ENCODE data around the gene TAT.
"Not testable (repeated sequence)": the region's sequence is repeated elsewhere in the genome, so short reads cannot be mapped to it uniquely, and the experiment has no call there.

TAT gene

GRCh38 chr16:71582553-71582848 lies 5.6 kb upstream of the TAT start:
- H3K9ac ChIP-seq (ENCODE audit: low read depth, low read length); H3K36me3 ChIP-seq (ENCODE audit: insufficient read depth, low read length); H3K4me3 ChIP-seq (ENCODE audit: low read length); H3K27ac ChIP-seq (ENCODE audit: low read depth, low read length); H3K4me1 ChIP-seq (ENCODE audit: insufficient read depth, low read length); H3K27me3 ChIP-seq (ENCODE audit: insufficient read depth, low read length); H3K9me3 ChIP-seq (ENCODE audit: insufficient read depth, low read depth, low read length): not testable (repeated sequence)
- 95% methylated on average over 5 of the region's 5 CpGs for WGBS

GRCh38 chr16:71574702-71575101 lies 2.2 kb downstream of the TAT start:
- H3K4me1 ChIP-seq (ENCODE audit: insufficient read depth, low read length): no peaks in the 10 kb centered on the region
- H3K36me3 ChIP-seq (ENCODE audit: insufficient read depth, low read length): no peaks in the 10 kb centered on the region
- H3K4me3 ChIP-seq (ENCODE audit: low read length): no peak overlapping the region
- no peak overlapping the region for H3K27ac ChIP-seq (ENCODE audit: low read depth, low read length)
- no peak overlapping the region for H3K9ac ChIP-seq (ENCODE audit: low read depth, low read length)
- H3K27me3 ChIP-seq (ENCODE audit: insufficient read depth, low read length): no peaks in the 10 kb centered on the region
- H3K9me3 ChIP-seq (ENCODE audit: insufficient read depth, low read depth, low read length): no peaks in the 10 kb centered on the region

DNA sequence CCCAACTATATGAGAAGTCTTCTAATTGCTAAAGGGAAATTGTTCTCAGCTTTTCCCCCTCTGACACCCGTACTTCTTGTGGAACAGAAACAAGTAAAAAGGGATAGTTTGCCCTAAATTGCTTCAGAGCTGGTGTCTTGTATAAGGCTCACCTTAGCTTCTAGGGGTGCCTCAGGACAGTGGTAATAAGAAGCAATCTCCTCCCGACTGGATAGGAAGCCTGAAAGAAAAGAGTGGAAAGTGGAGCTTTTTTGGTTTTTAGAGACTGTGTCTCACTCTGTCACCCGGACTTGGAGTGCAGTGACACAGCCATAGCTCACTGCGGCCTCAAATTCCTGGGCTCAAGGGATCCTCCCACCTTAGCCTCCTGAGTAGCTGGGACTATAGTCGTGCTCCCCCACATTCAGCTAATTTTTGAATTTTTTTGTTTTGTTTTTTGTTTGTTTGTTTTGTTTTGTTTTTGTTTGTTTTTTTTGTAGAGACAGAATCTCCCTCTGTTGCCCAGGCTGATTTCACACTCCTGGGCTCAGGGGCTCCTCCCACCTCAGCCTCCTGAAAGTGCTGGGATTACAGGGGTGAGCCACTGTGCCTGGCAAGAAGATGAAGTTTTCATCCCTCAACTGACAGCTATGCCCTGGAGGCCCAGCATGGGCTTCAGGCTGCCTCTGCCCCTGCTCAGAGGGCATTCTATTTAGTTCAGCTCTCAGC lies 3.4 kb downstream of the TAT start:
- 93% methylated on average over 5 of the region's 5 CpGs for WGBS
- Histone ChIP-seq H3K4me3 (ENCODE audit: low read length) (no peak overlapping the region), H3K27ac (ENCODE audit: low read depth, low read length) (no peak overlapping the region), H3K27me3 (ENCODE audit: insufficient read depth, low read length) (no peaks in the 10 kb centered on the region), H3K36me3 (ENCODE audit: insufficient read depth, low read length) (no peaks in the 10 kb centered on the region), H3K9ac (ENCODE audit: low read depth, low read length) (no peak overlapping the region), H3K4me1 (ENCODE audit: insufficient read depth, low read length) (no peaks in the 10 kb centered on the region), H3K9me3 (ENCODE audit: insufficient read depth, low read depth, low read length) (no peaks in the 10 kb centered on the region)

DNA sequence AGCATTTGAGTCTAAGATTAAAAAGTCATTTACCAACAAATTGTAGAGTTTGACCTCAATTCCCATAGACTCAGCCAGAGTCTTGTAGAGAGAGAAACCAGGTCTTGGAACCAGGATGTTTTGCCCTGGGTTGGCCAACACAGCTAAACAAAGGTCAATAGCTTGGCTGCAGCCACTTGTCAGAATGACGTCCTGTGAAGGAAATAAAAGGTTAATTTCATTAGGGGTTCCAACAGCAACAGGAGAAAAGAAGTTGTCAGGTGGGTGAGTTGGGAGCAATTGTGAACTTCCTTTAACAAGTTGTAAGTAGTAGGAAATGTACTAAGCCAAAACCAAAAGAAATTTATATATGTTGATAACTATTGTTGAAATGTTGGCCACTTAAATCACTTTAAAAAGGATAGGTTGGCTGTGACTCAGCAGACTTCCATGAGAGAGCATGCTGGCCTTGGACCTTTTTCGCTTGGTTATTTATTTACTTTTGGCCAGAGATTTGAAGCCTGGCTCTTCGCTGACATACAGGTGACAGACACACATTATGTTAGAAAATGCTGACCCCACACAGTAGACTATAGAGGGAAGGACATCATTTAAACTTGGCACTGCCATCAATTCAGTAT lies 4.3 kb downstream of the TAT start:
- no peaks in the 10 kb centered on the region for H3K27me3 ChIP-seq (ENCODE audit: insufficient read depth, low read length)
- no peaks in the 10 kb centered on the region for H3K9me3 ChIP-seq (ENCODE audit: insufficient read depth, low read depth, low read length)
- WGBS: 93% methylated on average over 3 of the region's 3 CpGs

GRCh38 chr16:71570144-71570543 lies 6.7 kb downstream of the TAT start:
- no peaks in the 10 kb centered on the region for H3K4me1 ChIP-seq (ENCODE audit: insufficient read depth, low read length)
- H3K9ac ChIP-seq (ENCODE audit: low read depth, low read length): no peak overlapping the region
- H3K4me3 ChIP-seq (ENCODE audit: low read length): no peak overlapping the region
- no peaks in the 10 kb centered on the region for H3K36me3 ChIP-seq (ENCODE audit: insufficient read depth, low read length)
- H3K9me3 ChIP-seq (ENCODE audit: insufficient read depth, low read depth, low read length): no peaks in the 10 kb centered on the region
- 98% methylated on average over 8 of the region's 8 CpGs for WGBS
- no peak overlapping the region for H3K27ac ChIP-seq (ENCODE audit: low read depth, low read length)
- no peaks in the 10 kb centered on the region for H3K27me3 ChIP-seq (ENCODE audit: insufficient read depth, low read length)

More for the DNA sequence above, 4.3 kb downstream of the TAT start:
- H3K27ac ChIP-seq (ENCODE audit: low read depth, low read length): no peak overlapping the region
- no peak overlapping the region for H3K9ac ChIP-seq (ENCODE audit: low read depth, low read length)
- H3K4me3 ChIP-seq (ENCODE audit: low read length): no peak overlapping the region
- H3K36me3 ChIP-seq (ENCODE audit: insufficient read depth, low read length): no peaks in the 10 kb centered on the region
- H3K4me1 ChIP-seq (ENCODE audit: insufficient read depth, low read length): no peaks in the 10 kb centered on the region

GRCh38 chr16:71569621-71570020 lies 7.3 kb downstream of the TAT start:
- no peaks in the 10 kb centered on the region for H3K27me3 ChIP-seq (ENCODE audit: insufficient read depth, low read length)
- WGBS: 97% methylated on average over 4 of the region's 4 CpGs
- H3K4me1 ChIP-seq (ENCODE audit: insufficient read depth, low read length): no peaks in the 10 kb centered on the region
- no peaks in the 10 kb centered on the region for H3K9me3 ChIP-seq (ENCODE audit: insufficient read depth, low read depth, low read length)
- H3K9ac ChIP-seq (ENCODE audit: low read depth, low read length): no peak overlapping the region
- no peak overlapping the region for H3K4me3 ChIP-seq (ENCODE audit: low read length)
- no peak overlapping the region for H3K27ac ChIP-seq (ENCODE audit: low read depth, low read length)
- H3K36me3 ChIP-seq (ENCODE audit: insufficient read depth, low read length): no peaks in the 10 kb centered on the region

DNA sequence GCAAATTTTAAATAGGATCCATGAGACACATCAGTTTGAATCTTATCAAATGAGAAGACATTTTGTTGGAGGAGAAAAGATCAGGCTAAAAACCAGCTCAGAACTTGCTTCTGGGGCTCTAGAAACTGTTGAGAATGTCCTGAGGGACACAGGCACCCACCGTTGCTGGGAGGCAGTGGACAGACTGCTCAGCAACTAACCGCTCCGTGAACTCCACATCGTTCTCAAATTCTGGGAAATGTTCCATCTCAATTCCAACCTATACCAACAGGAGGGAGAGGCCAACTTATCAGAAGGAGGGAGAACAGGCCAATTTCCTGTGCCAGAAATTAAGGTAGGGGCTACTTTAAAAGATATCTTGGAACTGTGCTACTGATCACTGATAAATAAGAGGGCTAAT lies 8.3 kb downstream of the TAT start:
- no peaks in the 10 kb centered on the region; the same call in 1 of the 2 replicates for H3K4me1 ChIP-seq (ENCODE audit: insufficient read depth, low read length)
- WGBS: 98% methylated on average over 4 of the region's 4 CpGs
- H3K27ac ChIP-seq (ENCODE audit: low read depth, low read length): no peak overlapping the region

GRCh38 chr16:71567931-71568330 lies 9.0 kb downstream of the TAT start:
- Histone ChIP-seq H3K4me3 (ENCODE audit: low read length) (no peak overlapping the region), H3K27ac (ENCODE audit: low read depth, low read length) (no peak overlapping the region), H3K4me1 (ENCODE audit: insufficient read depth, low read length) (no peaks in the 10 kb centered on the region; the same call in 1 of the 2 replicates), H3K9ac (ENCODE audit: low read depth, low read length) (no peak overlapping the region), H3K9me3 (ENCODE audit: insufficient read depth, low read depth, low read length) (no peaks in the 10 kb centered on the region), H3K27me3 (ENCODE audit: insufficient read depth, low read length) (no peaks in the 10 kb centered on the region), H3K36me3 (ENCODE audit: insufficient read depth, low read length) (no peaks in the 10 kb centered on the region)
- 93% methylated on average over 8 of the region's 8 CpGs for WGBS

More for the DNA sequence above, 8.3 kb downstream of the TAT start:
- Histone ChIP-seq H3K4me3 (ENCODE audit: low read length) (no peak overlapping the region), H3K9me3 (ENCODE audit: insufficient read depth, low read depth, low read length) (no peaks in the 10 kb centered on the region), H3K27me3 (ENCODE audit: insufficient read depth, low read length) (no peaks in the 10 kb centered on the region), H3K9ac (ENCODE audit: low read depth, low read length) (no peak overlapping the region), H3K36me3 (ENCODE audit: insufficient read depth, low read length) (no peaks in the 10 kb centered on the region)

DNA sequence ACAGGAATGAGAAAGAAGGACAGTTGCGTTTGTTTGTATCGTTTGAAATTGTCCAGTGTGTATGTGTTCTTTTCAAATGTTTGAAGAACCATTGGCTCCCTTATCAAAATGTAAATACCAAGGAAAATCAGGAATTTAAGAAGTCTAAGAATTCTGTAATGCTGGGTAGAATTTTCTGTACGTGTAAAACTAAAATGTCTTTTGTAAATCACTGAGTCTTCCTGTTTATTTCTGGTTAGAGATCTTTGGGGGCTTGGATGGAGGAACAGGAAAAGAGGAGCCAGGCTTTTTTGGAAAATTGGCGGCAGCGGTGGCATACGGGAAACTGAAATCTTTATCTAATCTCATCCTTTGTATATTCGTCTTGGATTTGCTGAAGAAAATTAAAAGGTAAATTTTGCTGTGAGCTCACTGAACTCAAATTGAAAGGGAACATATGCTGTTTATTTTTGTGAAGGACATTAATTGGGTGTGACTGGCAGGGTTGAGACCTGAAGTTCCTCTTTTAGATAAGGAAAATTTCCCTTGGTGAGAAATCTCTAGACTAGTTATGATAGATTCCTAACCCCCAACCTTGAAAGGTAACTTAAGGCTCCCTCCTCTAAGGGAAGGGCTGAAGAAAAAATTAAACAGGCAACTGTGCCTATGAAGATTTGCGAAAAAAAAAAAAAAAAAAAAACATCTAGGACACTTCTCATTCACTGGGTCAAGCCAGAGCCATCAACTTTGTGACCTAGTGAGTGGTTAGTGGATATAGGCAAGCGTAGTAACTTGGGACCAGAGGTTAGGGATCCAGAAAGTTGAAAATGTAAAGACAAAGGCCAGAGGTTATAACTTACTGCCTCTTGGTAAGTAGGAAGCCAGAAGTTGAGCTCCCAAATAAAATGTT lies 10.8 kb downstream of the TAT start:
- 96% methylated on average over 8 of the region's 9 CpGs for WGBS
- H3K27me3 ChIP-seq (ENCODE audit: insufficient read depth, low read length): no peaks in the 10 kb centered on the region
- no peak overlapping the region for H3K9ac ChIP-seq (ENCODE audit: low read depth, low read length)
- no peaks in the 10 kb centered on the region; the same call in 1 of the 2 replicates for H3K4me1 ChIP-seq (ENCODE audit: insufficient read depth, low read length)
- H3K4me3 ChIP-seq (ENCODE audit: low read length): peak overlapping the region; percentile 94
- no peak overlapping the region for H3K27ac ChIP-seq (ENCODE audit: low read depth, low read length)
- H3K9me3 ChIP-seq (ENCODE audit: insufficient read depth, low read depth, low read length): peaks cover 6% of the 10 kb centered on the region
- no peaks in the 10 kb centered on the region for H3K36me3 ChIP-seq (ENCODE audit: insufficient read depth, low read length)

DNA sequence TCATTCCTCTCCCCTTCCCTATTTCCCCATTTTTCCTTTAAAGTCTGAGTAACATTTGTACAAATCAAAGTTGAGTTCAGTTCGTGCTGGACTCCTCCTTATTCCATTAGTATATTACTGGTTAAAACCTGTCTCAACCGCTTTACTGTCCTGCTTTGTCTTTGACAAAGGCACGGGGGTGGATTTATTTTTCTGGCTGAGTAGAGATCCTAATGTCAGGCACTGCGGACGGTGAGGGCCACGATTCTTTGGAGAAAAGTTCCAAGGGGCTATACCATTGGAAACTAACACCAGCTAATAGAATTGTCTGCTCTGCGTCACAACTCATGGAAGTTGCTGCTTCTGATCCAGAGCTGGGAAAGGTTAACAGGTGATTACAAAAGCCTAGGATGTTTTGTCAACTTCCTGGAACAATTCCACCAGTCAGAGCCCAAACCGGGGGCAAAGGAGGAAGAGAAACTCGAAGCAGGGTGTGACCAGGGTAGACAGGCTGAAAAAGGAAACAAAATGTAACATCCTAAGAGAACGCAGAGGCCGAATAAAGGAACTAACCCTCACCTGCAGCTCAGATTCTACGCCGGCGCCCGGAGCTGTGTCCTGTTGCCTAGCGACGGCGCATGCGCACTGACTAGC lies 12.4 kb downstream of the TAT start:
- Histone ChIP-seq H3K27me3 (ENCODE audit: insufficient read depth, low read length) (no peaks in the 10 kb centered on the region), H3K9ac (ENCODE audit: low read depth, low read length) (peak overlapping the region; percentile 62), H3K4me3 (ENCODE audit: low read length) (peak overlapping the region; percentile 94), H3K27ac (ENCODE audit: low read depth, low read length) (no peak overlapping the region), H3K4me1 (ENCODE audit: insufficient read depth, low read length) (no peaks in the 10 kb centered on the region; the same call in 1 of the 2 replicates), H3K9me3 (ENCODE audit: insufficient read depth, low read depth, low read length) (peaks cover 6% of the 10 kb centered on the region), H3K36me3 (ENCODE audit: insufficient read depth, low read length) (no peaks in the 10 kb centered on the region)
- 17% methylated on average over 19 of the region's 19 CpGs for WGBS

GRCh38 chr16:71562552-71562951 lies 14.3 kb downstream of the TAT start:
- WGBS: 83% methylated on average over 1 of the region's 1 CpG

More at GRCh38 chr16:71562552-71562951, 14.3 kb downstream of the TAT start:
- Histone ChIP-seq H3K9me3 (ENCODE audit: insufficient read depth, low read depth, low read length) (peaks cover 6% of the 10 kb centered on the region), H3K27ac (ENCODE audit: low read depth, low read length) (no peak overlapping the region), H3K4me3 (ENCODE audit: low read length) (no peak overlapping the region), H3K27me3 (ENCODE audit: insufficient read depth, low read length) (peaks cover 6% of the 10 kb centered on the region; the same call in 1 of the 2 replicates), H3K36me3 (ENCODE audit: insufficient read depth, low read length) (no peaks in the 10 kb centered on the region), H3K4me1 (ENCODE audit: insufficient read depth, low read length) (no peaks in the 10 kb centered on the region; the same call in 1 of the 2 replicates), H3K9ac (ENCODE audit: low read depth, low read length) (no peak overlapping the region)
